IPS DF 4.7 (cell line): ENCODE measurements around the gene HDHD3.
"Not testable (repeated sequence)": the region's sequence is repeated elsewhere in the genome, so short reads cannot be mapped to it uniquely, and the experiment has no call there.

Experiments used
- DNase-seq: peaks from one replicate; pipeline ENCODE4 v3.0.0-alpha.2; 2013; ENCODE audit warnings: low spot score; ENCODE audit errors: extremely low read depth

Gene HDHD3, protein sequence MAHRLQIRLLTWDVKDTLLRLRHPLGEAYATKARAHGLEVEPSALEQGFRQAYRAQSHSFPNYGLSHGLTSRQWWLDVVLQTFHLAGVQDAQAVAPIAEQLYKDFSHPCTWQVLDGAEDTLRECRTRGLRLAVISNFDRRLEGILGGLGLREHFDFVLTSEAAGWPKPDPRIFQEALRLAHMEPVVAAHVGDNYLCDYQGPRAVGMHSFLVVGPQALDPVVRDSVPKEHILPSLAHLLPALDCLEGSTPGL

DNA sequence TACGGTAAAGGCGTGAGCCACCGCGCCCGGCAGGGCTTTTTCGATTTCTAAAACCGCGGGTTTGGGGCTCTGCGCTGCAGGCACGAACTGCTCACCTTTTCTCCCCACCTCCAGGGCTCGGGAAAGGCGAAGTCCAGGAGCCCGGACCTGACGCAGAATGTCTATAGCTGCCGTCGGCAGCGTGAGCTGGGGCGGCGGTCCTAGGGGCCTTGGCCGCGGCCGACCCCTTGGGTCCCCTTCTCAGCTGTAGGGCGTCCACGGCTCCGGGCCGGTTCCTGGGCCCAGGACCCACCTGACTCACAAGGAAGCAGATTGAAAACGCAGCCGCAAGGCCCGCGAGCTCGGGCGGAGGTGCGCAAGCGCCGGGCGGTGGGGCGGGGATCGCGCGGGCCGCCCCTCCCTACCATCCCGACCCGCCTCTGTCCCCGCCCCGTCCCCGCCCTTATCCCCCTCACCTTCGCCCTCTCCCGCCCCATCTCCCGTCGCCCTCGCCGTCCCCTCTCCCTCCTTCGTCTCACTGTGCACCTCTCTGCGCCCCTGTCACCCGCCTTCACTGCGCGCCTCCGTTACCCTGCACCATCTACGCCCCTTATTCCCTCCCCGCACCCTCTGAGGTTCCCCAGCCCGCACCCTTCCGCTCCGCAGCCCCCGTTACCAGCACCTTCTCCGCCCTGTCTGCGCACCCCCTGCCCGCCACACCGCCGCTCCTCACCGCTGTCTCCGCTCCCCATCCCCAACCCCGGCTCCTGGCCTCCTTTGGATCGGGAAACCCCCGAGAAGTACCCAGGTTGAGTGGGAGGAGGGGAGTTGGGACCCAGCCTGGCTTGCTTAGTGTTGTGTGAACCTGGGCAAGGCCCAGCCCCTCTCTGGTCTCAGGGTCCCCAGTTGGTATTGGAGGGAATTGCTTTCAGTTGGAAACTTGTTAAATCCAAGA, at the start of gene HDHD3:
HDHD3 (minus strand) TSS at position 353 of the 934 bp plus-strand sequence. CDS start 2,632 bp downstream, outside the sequence.
- peak; percentile 38 for DNase-seq

DNA sequence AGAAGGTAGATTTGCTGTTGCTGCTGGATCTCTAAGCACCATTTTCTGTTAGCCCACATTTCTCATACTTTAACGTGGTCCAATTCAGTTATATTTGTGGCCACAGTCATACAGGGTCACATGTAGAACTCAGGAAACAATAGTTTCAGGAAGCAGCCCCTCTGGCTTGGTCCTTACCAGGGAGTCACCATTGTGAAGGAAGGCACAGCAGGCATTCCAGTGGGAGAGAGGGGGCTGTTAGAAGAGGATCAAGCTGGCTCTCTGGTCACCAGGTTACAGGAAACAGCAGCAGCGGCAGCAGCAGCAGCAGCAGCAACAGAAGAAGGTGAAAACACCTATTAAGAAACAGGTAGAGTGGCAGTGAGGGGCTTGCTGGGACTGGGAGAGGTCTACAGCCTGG, 48.3 kb upstream of the HDHD3 start:
- no peak for DNase-seq

DNA sequence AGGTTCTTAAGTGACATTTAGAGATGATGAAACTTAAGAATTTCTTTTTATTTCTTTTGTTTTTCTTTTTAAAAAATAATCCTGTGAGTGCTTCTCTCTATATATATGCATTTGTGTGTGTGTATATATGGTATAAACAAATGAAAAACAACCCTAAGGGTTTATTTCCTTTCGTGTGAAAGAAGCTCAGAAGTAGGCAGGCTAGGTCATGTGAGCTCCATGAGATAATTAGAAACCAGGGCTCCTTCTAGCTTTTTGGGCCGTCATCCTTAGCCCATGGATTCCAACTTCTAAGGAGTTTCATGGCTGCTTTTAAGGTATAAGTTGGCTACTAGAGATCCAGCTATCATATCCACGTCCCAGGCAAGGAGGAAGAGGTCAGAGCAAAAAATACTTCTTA, 44.9 kb upstream of the HDHD3 start:
- no peak for DNase-seq

DNA sequence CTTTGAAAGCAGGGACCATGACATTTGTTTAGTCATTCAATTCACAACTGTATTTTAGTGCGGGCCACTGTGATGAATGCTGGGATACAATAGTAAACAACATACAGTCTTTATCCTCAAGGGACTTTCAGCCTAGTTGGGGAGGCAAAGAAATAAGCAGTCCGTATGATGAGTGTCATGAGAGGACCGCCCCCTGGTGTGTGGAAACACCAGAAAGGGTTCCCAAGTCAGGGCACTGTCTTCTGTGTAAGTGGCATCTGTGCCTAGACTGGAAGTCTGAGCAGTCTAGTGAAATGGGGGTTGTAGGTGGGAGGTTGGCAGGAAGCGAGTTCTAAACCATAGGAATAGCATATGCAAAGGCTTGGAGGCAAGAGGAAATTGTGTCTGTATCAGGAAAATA, 40.6 kb upstream of the HDHD3 start:
- DNase-seq, result no peak

DNA sequence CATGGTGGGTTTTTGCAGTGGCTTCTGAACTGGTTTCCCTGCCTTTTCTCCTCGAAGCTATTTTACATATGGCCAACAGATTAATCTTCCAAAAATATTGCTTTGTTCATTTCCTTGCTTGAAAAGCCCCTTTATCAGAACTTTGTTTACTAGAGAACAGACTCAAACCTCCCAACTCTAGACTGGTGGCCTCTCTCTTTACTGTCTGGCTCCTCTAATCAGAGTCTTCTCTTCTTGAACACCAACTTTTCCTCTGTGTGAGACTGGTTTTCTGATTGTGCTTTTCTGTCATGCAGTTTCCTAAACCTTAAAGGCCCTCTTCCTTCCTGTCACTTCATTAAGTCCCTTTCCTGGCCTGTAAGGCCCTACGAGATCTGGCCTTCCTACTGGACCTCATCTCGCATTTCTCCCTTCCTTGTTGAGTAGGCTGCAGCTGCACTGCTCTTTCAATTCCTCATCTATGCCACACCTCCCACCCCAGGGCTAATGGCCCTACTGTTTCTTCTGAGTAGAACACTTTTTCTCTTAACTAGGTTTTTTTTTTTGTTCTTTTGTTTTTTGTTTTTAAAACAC, 39.4 kb upstream of the HDHD3 start:
- no peak for DNase-seq

DNA sequence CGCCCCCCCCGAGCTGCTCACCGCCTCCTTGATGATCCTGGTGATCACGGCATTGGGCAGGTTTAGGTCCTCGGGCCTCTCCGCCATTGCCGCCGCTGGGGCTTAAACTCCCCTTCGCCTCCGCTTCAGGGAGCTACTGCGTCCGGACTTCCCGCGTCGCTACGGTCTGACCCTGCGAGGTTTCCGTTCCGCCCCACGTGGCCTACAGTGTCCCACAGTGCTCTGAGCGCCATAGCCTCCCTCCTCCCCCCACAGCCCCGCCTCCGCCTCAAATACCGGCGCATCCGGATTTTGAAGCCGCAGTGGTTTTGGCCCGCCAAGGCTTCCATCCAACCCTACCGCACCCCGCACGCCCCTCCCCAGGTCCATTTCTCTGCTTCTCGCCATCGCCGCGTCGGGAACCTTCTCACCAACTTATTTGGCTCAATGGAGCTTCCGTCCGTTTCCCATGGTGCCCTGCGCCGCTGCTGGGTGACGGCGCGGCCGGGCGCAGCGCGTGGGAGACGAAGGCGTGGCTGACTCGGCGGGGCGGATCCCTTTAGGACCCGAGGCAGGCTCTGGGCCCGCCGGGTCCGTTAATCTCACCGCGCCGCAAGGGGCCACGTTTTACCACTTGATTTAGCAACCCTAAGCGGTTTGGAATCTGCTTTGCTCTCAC, 33.5 kb upstream of the HDHD3 start, which contains the start of the genes C9orf43 and POLE3:
C9orf43 (plus strand) TSS at position 541 of the 658 bp plus-strand sequence. CDS start 2,747 bp downstream, outside the sequence.
POLE3 (minus strand) TSS at position 469 of the 658 bp plus-strand sequence; CDS start at position 87, 382 bp downstream.
- peak; percentile 85 for DNase-seq

DNA sequence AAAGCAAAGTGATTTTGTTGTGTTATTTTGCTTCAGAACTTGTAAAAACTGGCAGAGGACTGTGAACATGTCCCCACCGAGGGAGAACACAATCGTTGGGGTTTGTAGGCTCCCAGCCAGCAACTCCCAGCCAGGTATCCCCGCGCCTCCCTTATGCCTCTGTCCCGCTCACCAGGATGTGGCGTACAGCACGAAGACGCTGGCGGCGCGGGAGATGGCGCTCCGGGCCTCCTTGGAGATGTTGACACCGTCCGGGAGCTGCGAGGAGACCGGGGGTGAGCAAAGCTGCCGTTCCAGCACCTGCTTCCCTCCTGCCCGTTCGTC, 33.1 kb upstream of the HDHD3 start:
- DNase-seq, result no peak

DNA sequence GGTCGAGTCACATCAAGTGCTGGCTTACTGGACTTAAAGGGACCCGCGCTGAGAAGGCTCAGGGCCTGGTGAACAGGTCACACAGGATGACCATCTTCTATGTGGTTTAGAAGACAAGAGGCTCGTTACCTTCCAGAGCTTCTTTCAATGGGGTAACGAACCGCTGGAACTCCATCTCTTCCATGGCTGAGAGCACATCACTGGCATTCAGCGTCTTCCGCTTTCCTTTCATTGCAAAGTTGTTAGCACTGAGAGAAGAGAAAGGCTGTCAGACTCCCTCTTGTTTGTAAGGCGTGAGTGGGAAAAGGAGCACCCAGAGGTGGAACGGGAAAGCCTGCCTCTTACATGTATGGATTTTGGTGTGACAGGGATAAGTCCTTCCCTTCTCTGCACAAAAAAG, 32.7 kb upstream of the HDHD3 start:
- no peak for DNase-seq

DNA sequence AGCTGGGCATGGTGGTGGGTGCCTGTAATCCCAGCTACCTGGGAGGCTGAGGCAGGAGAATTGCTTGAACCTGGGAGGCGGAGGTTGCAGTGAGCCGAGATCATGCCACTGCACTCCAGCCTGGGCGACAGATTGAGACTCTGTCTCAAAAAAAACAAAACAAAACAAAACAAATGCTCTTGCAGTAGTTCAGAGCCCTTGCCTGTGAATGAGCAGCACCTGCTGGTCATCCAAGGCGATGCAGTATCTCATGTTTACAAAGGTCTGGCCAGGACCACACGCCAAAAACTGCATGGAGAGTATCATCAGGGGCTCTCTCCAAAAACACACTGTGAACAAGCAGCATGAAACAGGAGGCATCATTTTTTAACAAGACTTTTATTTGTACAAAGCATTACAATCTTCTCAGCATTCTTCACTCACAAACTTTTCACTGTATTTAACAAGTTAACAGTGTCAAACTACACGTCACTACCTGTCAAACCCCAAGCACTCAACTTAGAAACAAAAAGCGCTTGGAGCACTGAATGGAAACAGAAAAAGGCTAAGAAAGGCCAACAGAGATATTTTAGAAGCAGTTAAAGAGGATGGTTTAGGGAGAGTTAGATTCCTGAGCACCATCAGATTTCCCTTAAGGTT, 30.2 kb upstream of the HDHD3 start:
- not testable (repeated sequence) for DNase-seq

DNA sequence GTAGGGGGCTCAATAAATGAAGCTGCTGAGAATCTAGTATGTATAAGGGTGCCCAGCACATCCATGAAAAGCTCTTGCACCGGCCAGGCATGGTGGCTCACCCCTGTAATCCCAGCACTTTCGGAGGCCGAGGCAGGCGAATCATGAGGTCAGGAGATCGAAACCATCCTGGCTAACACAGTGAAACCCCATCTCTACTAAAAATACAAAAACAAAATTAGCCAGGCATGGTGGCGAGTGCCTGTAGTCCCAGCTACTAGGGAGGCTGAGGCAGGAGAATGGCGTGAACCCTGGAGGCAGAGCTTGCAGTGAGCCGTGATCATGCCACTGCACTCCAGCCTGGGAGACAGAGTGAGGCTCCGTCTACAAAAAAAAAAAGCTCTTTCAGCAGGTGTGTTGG, 29.6 kb upstream of the HDHD3 start:
- DNase-seq, result not testable (repeated sequence)

DNA sequence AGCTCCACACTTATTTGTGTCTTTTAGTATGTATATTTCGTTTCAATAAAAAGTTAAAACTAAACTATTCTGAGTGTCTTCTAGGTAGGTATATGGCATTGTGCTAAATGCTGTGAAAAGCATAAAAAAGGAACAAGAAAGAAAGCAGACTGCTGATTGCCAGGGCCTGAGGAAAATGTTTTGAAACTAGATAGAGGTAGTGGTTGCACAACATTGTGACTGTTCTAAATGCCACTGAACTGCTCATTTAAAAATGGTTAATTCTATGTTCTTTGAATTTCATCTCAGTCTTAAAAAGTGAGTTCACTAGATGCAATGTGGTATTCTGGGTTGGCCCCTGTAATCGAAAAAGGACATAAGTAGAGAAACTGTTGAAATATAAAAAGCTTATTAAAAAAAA, 26.9 kb upstream of the HDHD3 start:
- DNase-seq, result no peak

DNA sequence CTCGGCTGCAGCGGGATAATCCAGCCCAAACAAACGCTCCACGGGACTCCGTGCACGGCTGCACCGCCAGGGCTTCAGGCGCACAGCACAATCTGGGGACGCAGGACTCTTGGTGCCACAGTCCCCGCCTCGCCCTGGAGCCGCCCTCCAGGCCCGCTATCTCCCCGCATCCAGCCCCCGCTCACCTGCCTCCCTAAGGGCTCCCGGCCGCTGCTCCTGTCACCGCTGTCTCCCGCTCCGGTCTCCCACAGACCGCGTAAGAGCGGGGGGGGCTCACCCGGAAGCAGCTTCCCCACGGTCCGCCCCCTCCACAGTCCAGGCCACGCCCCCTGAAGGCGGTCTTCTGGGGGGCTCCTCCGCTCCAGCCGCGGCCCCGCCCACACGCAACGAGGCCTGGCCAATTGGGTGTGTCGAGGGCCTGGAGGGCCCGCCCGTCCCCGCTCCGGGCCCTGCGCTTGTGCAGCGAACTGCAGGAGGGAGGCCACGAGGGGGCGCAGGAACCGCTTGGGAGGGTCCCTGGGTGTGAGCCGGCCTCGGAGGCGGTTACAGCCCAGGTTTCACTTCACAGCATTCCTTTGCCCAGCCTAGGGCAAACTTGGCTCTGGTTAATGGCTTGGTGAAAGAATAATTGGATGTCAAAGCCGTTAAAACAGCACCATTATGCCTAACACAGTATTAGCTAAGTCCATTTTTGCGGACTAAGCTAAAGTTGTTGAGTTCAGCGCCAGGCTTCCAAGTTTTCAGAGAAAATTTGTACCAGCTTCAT, 24.4 kb upstream of the HDHD3 start, which contains the start of gene ALAD:
ALAD (minus strand) TSS at position 258 of the 766 bp plus-strand sequence. CDS start 7,725 bp downstream, outside the sequence.
- DNase-seq, result peak; percentile 75

DNA sequence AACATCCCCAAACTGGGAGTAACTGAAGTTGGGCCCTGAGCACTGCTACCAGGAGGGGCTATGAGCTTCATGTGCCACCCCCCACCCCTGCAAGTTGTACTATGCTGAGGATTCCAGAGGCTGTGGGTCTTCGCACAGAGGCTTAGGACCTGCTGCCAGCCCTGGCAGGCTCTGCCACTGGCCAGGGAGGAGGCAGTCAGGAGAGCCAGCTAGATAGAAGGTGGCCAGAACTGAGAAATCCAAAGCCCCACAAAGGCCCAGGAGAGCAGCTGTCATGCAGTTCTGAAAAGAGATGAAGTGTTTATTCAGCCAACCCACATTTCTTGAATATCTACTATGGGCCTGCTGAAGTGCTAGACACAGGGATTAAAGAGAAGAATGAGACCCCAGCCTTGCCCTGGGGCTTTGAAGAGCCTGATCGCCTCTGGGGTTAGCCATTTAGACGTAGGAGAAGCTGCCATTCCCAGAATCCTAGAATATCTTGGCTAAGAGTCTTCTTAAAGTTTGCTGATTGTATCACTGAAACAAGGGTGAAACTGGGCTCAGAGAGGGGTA, 22.9 kb upstream of the HDHD3 start:
- no peak for DNase-seq

DNA sequence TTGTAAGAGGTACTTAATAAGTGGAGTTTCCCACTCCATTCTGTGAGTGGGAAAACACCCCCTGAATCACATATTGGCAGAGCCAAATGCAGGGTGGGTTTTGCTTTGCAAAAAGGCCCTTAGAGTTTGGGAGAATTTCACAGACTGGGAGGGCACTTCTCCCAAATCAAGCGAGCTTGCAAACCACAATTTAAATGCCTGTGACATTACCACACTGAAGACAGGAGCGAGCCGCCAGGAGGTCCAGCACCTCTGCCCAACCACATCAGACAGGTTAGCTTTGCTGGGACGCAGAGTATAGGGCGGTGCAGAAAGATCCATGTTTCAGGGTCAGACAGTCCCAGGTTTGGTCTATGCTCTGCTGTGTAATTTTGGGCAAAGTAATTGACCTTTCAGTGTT, 22.0 kb upstream of the HDHD3 start:
- no peak for DNase-seq

DNA sequence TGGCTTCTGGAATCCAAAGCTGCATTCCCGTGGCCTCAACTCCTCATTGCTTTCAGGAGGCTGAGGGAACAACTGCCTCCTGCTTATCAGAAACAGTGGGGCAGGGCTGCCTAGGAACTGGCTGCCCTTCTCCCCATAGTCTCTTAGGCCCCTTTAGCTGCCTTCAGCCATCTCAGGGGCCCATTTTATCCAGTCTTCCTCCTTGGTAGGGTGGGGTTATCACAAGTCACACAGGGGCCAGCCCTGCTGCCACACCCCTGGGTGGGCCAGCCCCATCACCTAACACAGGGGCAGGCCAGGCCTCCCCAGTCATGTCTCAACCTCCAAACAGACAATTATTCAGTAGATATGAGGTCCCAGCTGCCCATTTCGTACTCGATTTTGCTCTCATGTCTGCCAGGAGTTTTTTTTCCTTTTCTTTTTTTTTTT, 20.4 kb upstream of the HDHD3 start:
- DNase-seq, result no peak

DNA sequence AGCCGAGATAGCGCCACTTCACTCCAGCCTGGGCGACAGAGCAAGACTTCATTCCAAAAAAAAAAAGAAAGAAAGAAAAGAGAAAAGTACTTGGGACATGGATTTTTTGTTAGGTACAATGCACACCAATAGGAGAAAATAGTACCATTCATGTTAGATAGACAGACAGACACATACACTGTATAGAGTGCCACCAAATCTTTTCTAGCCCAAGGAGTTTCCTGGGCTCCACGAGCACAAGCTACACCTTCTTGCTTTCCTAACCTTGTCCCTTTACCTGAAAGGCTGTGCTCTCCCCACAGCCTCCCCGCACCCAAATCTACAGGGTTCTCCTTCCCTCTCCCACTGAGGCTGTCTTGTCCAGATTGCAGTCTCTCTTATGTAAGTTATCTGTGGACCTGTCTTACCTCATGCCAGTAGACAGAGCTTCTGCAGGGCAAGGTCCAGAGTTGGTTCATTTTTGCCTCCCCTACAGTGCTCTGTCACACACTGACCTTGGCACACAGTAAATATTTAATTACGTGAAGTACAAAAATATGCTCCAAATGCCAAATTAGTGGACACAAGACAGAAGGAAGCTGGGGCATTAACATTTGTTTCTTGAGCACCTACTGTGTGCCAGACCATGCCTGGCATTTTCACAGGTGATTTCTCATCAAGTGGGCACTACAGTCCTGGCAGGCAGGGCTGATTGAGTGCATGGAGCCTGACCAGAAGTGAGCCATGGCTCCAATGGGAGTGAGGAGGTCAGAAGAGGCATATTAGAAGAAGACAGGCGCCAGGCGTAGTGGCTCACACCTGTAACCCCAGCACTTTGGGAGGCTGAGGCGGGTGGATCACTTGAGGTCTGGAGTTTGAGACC, 18.4 kb upstream of the HDHD3 start:
- no peak for DNase-seq

DNA sequence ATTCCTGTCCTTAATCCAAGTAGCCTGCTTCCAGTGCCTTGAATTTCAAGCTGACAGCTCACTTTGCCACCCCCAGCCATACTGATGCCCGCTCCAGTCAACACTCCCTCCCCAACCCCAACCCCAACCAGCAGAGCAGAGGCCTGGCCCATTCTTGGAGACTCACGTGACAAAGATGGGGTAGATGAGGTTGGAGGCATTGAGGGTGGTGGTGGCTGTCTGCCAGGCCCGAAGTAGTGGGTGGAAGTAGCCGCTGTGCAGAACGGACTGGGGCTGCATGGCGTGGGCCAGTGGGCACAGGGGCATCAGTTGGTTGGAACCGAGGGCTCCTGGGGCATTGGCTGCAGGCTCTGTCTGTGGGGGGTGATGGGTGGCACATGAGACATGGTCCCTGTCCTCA, 16.5 kb upstream of the HDHD3 start:
- DNase-seq, result no peak

DNA sequence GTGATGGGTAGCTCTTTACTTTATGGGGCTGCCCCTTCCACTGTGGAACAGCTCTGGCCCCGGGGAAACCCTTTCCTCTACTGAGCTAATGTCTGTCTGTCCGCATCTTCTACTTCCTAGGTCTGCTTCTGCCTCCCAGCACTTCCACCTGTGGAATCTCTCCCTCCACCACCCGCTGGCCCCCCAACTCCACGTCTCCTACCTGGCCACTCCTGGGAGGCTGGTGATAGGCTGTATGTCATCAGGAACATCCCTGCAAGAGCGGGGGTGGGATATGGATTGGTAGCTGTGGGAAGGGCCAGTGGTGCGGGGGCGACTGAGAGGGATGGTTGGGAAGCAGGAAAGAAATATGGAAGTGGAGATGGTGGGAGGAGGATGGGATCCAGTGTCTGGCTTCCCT, 15.1 kb upstream of the HDHD3 start:
- DNase-seq, result no peak
